Measurements from ENCODE around the gene NECAB3. TPM values are rescaled to one million over a fixed set of nuclear protein-coding genes. Genes with fewer than 3 reads are reported as not detected.

Gene NECAB3
- total and polyA plus RNA-seq, 2 of the 13 experiments (the other 11 are each of a cell fraction or from before 2014, with no cell fraction given) = 61.5 to 65.5 TPM

- TF ChIP-seq ZNF639 (CRISPR knock-in tag; conservative IDR thresholded peaks at IDR 0.05) (no peak), ZNF749 (CRISPR knock-in tag; IDR thresholded peaks at IDR 0.05; ENCODE audit: borderline replicate concordance) (no peak), ZNF234 (CRISPR knock-in tag; conservative IDR thresholded peaks at IDR 0.05) (no peak), EP300 (IDR thresholded peaks at IDR 0.05; ENCODE audit: low read depth in 2 of 2, low read length in 2 of 2) (no peak), EP300 (CRISPR knock-in tag; IDR thresholded peaks at IDR 0.05; ENCODE audit: borderline replicate concordance) (no peak), ZNF569 (CRISPR knock-in tag; IDR thresholded peaks at IDR 0.05; ENCODE audit: borderline replicate concordance) (no peak), KDM3A (CRISPR knock-in tag; IDR thresholded peaks at IDR 0.05; ENCODE audit: low read depth) (peak; percentile 19; the same call in 1 of the 2 replicates), CEBPG (CRISPR knock-in tag; IDR thresholded peaks at IDR 0.05) (peak; percentile 50; the same call in 1 of the 2 replicates), ZNF484 (CRISPR knock-in tag; IDR thresholded peaks at IDR 0.05; ENCODE audit: borderline replicate concordance, low read depth) (no peak), GMEB1 (CRISPR knock-in tag; IDR thresholded peaks at IDR 0.05; ENCODE audit: borderline replicate concordance) (peak; percentile 39; the same call in 1 of the 2 replicates), THAP7 (CRISPR knock-in tag; IDR thresholded peaks at IDR 0.05) (peak; percentile 80; the same call in 1 of the 2 replicates), ZNF280D (CRISPR knock-in tag; IDR thresholded peaks at IDR 0.05) (no peak), ZIK1 (CRISPR knock-in tag; IDR thresholded peaks at IDR 0.05; ENCODE audit: borderline replicate concordance, low read depth) (peak; percentile 57; the same call in 1 of the 2 replicates), NFYB (CRISPR knock-in tag; IDR thresholded peaks at IDR 0.05) (no peak), RELA (CRISPR knock-in tag; IDR thresholded peaks at IDR 0.05) (no peak), ZNF7 (CRISPR knock-in tag; IDR thresholded peaks at IDR 0.05) (no peak), ZNF563 (CRISPR knock-in tag; IDR thresholded peaks at IDR 0.05) (no peak), DR1 (CRISPR knock-in tag; IDR thresholded peaks at IDR 0.05) (0 out of 2 replicates have a peak, but pooled peaks have one; percentile 35), ZNF724P (CRISPR knock-in tag; IDR thresholded peaks at IDR 0.05; ENCODE audit: borderline replicate concordance) (0 out of 2 replicates have a peak, but pooled peaks have one; percentile 70), EZH2 (conservative IDR thresholded peaks at IDR 0.05; ENCODE audit: low read depth, low read length) (no peak), HCFC1 (IDR thresholded peaks at IDR 0.05; ENCODE audit: low read depth, low read length) (no peak), ZNF570 (CRISPR knock-in tag; IDR thresholded peaks at IDR 0.05; ENCODE audit: borderline replicate concordance) (no peak), ZSCAN25 (CRISPR knock-in tag; IDR thresholded peaks at IDR 0.05) (no peak), ZNF224 (CRISPR knock-in tag; IDR thresholded peaks at IDR 0.05) (0 out of 2 replicates have a peak, but pooled peaks have one; percentile 52)
Measured at GRCh38 chr20:33653218-33653899, 20.9 kb downstream of the NECAB3 start (continued).
